Endothelial cell of umbilical vein (primary cell): ENCODE measurements around the gene C15orf40. TPM values are rescaled to one million over a fixed set of nuclear protein-coding genes. Genes with fewer than 3 reads are reported as not detected.

Experiments
- BruUV-seq: library from RNA; stranded (reverse); fragments of 400-500 nt; replicated peaks from 2 replicates; lab custom pipeline; 2021; lab: Mats Ljungman, UMichigan
- CTCF ChIA-PET: fragments of 300-600, 350-600 bp; sonication (Branson Sonifier 250); formaldehyde crosslinking; loops from one replicate; lab custom pipeline; 2021; ENCODE audit warnings: antibody characterized with exemption, inconsistent platforms; lab: Charles Lee
- POLR2A ChIA-PET: fragments of 300-600, 350-600 bp; sonication (Branson Sonifier 250); formaldehyde crosslinking; loops from one replicate; lab custom pipeline; 2021; ENCODE audit warnings: antibody characterized with exemption, inconsistent platforms; lab: Charles Lee
- DNase-seq: peaks from one replicate; pipeline ENCODE4 v3.0.0-alpha.2; 2011; ENCODE audit warnings: low read depth, low spot score
- FAIRE-seq: peaks from 2 replicates; lab custom pipeline; 2011; peaks lifted over from hg19 to GRCh38; lab: Jason Lieb, UNC
- H2AFZ ChIP-seq: 2 replicates; pipeline ENCODE4 v1.6.0; 2012; ENCODE audit warnings: low read depth, low read length, control low read depth, inconsistent platforms
- H3K27ac ChIP-seq: 2 replicates; pipeline ENCODE4 v1.5.1; 2011; ENCODE audit warnings: low read depth, mild to moderate bottlenecking, control low read depth, low read length, moderate library complexity; ENCODE audit not compliant: insufficient read depth
- H3K27me3 ChIP-seq, 2 experiments: 2 replicates each; pipeline versions ENCODE4 v1.6.0 to v1.6.1; 2011; ENCODE audit warnings: low read length in 2 of 2, mixed read lengths in 1 of 2; ENCODE audit not compliant: control insufficient read depth in 2 of 2, insufficient read depth in 2 of 2
- H3K36me3 ChIP-seq, 2 experiments: 2 replicates in 1 of 2; 3 replicates in 1 of 2; pipeline ENCODE4 v1.5.1; 2011; ENCODE audit warnings: low read length in 2 of 2, mild to moderate bottlenecking in 1 of 2, moderate library complexity in 1 of 2; ENCODE audit not compliant: control insufficient read depth in 2 of 2, insufficient read depth in 2 of 2; ENCODE audit errors: extremely low read depth in 1 of 2
- H3K4me1 ChIP-seq: 3 replicates; pipeline ENCODE4 v1.5.1; 2011; ENCODE audit warnings: mild to moderate bottlenecking, low read length; ENCODE audit not compliant: control insufficient read depth, insufficient read depth; ENCODE audit errors: extremely low read depth
- H3K4me2 ChIP-seq: 2 replicates; pipeline ENCODE4 v1.6.1; 2011; ENCODE audit warnings: low read length, control low read depth, mixed read lengths; ENCODE audit not compliant: insufficient read depth
- H3K4me3 ChIP-seq, 3 experiments: fragments of 200-600 bp in 1 of 3; sonication (generic), shearing (Covaris generic) in 1 of 3; replicated peaks in 1 of 3; 2 replicates each; pipeline ENCODE4 v1.5.1; 2011 to 2016; ENCODE audit warnings: control low read depth in 3 of 3, low read length in 3 of 3, mild to moderate bottlenecking in 2 of 3, inconsistent platforms in 1 of 3, low read depth in 1 of 3, moderate library complexity in 1 of 3; ENCODE audit not compliant: insufficient read depth in 1 of 3
- H3K79me2 ChIP-seq: 2 replicates; pipeline ENCODE4 v1.6.0; 2012; ENCODE audit warnings: low read length, inconsistent platforms; ENCODE audit not compliant: control insufficient read depth, insufficient read depth
- H3K9ac ChIP-seq: replicated peaks from 2 replicates; pipeline ENCODE3; 2011; ENCODE audit warnings: low read length, control low read depth; ENCODE audit not compliant: insufficient read depth; ENCODE audit errors: extremely low read depth
- H3K9me1 ChIP-seq: replicated peaks from 3 replicates; pipeline ENCODE4 v1.6.0; 2011; ENCODE audit warnings: mild to moderate bottlenecking, low read length; ENCODE audit not compliant: control insufficient read depth, insufficient read depth; ENCODE audit errors: extremely low read depth
- H3K9me3 ChIP-seq: replicated peaks from 2 replicates; pipeline ENCODE4 v1.5.1; 2012; ENCODE audit warnings: low read length, inconsistent platforms; ENCODE audit not compliant: control insufficient read depth, insufficient read depth
- H4K20me1 ChIP-seq: replicated peaks from 2 replicates; pipeline ENCODE3; 2011; ENCODE audit warnings: mild to moderate bottlenecking, low read length; ENCODE audit not compliant: control insufficient read depth, insufficient read depth; ENCODE audit errors: extremely low read depth
- CTCF ChIP-seq, 2 donors: IDR thresholded peaks; 1 replicate in 1 of 2; 2 replicates in 1 of 2; pipeline ENCODE4 v1.5.1; 2011; ENCODE audit warnings: low read length in 2 of 2, mild to moderate bottlenecking in 2 of 2, moderate library complexity in 2 of 2, control low read depth in 1 of 2, inconsistent platforms in 1 of 2, low read depth in 1 of 2; ENCODE audit not compliant: insufficient read depth in 1 of 2; ENCODE audit errors: extremely low read depth in 1 of 2
- EZH2 ChIP-seq: IDR thresholded peaks from 2 replicates; pipeline ENCODE4 v1.6.1; 2012; ENCODE audit warnings: borderline replicate concordance, low read depth, mild to moderate bottlenecking, moderate library complexity, low read length, inconsistent platforms; ENCODE audit not compliant: severe bottlenecking
- FOS ChIP-seq: IDR thresholded peaks from 2 replicates; pipeline ENCODE4 v1.6.1; 2011; ENCODE audit warnings: mild to moderate bottlenecking, low read length, moderate library complexity, borderline replicate concordance; ENCODE audit not compliant: insufficient read depth
- GATA2 ChIP-seq: IDR thresholded peaks from 2 replicates; pipeline ENCODE4 v1.7.0; 2011; ENCODE audit warnings: low read depth, mild to moderate bottlenecking, moderate library complexity, mixed read lengths, low read length; ENCODE audit not compliant: insufficient read length, insufficient read depth
- JUN ChIP-seq: IDR thresholded peaks from 2 replicates; pipeline ENCODE4 v1.6.1; 2011; ENCODE audit warnings: borderline replicate concordance, low read depth; ENCODE audit not compliant: insufficient read length, insufficient read depth
- MAX ChIP-seq: IDR thresholded peaks from 2 replicates; pipeline ENCODE4 v1.6.1; 2011; ENCODE audit not compliant: insufficient read depth, insufficient read length
- MYC ChIP-seq: IDR thresholded peaks from one replicate; pipeline ENCODE4 v1.6.1; 2011; ENCODE audit warnings: mild to moderate bottlenecking, low read depth, low read length
- POLR2A ChIP-seq: IDR thresholded peaks from 2 replicates; pipeline ENCODE4 v1.6.1; 2012; ENCODE audit warnings: low read depth, mild to moderate bottlenecking, control low read depth, low read length
- POLR2AphosphoS5 ChIP-seq: IDR thresholded peaks from 2 replicates; pipeline ENCODE4 v1.6.1; 2012; ENCODE audit warnings: low read depth, mild to moderate bottlenecking, control low read depth, low read length, moderate library complexity; ENCODE audit not compliant: insufficient read depth
- dilution Hi-C: fragments of 300-500 bp; cut with MboI; formaldehyde crosslinking; loops from one replicate; pipeline ENCODE4 v1.15.0; 2019; ENCODE audit warnings: low sequenced_read_pairs; ENCODE audit not compliant: extremely low pct_ligation_motif_present
- intact Hi-C: fragments of 100-400 bp; cut with micrococcal nuclease; formaldehyde crosslinking; loops from one replicate; pipeline ENCODE4 v1.10.0; 2022
- polyA plus RNA-seq, 4 experiments: library from polyadenylated mRNA; depleted of rRNA in 3 of 4; stranded (reverse) in 3 of 4; unstranded in 1 of 4; fragments of >200 nt; gene quantifications; 2 replicates each; pipeline versions ENCODE4 v1.2.1 to v1.2.3, GENCODE V29; 2011 to 2012; ENCODE audit warnings: missing spikeins in 1 of 4
- total RNA-seq: library from RNA; stranded (reverse); gene quantifications from 2 replicates; pipeline ENCODE4 v1.2.3, GENCODE V29; 2021

Gene C15orf40
- total and polyA plus RNA-seq, 2 donors (not counting 3 experiments of a cell fraction or from before 2014, with no cell fraction given), result 15.4 to 27.9 TPM

- no peak overlapping the region for H3K4me2 ChIP-seq
- intact Hi-C loops, result no loop called here
- H3K27ac ChIP-seq, result no peak overlapping the region
- no peaks in the 10 kb centered on the region for H3K9me1 ChIP-seq
- H3K4me1 ChIP-seq, result peaks cover 11% of the 10 kb centered on the region
- H3K36me3 ChIP-seq, result peaks cover 0 to 6% of the 10 kb centered on the region in 2 experiments
- DNase-seq, result no peak
- peaks cover 68% of the 10 kb centered on the region for H3K79me2 ChIP-seq
- peaks cover 12% of the 10 kb centered on the region for H4K20me1 ChIP-seq
- FAIRE-seq, result no peak
- ChIA-PET POLR2A (no interaction called here), CTCF (interaction anchor here (1.3 to 1.6 kb wide), 2 partner anchors 10 to 151 kb away, joined by 3 to 5 read pairs; partner anchors contain the start of gene BTBD1)
- TF ChIP-seq CTCF (IDR thresholded peaks at IDR 0.05; ENCODE audit: extremely low read depth in 1 of 2, insufficient read depth in 1 of 2, low read depth in 1 of 2, low read length in 2 of 2) (no peak), POLR2AphosphoS5 (no peak), GATA2 (no peak), POLR2A (no peak), EZH2 (no peak), MAX (no peak), JUN (no peak), MYC (no peak), FOS (no peak)
- no peak overlapping the region for H3K4me3 ChIP-seq
- H3K9me3 ChIP-seq, result no peaks in the 10 kb centered on the region
- no peak overlapping the region for H3K9ac ChIP-seq
- no TSS peak for BruUV-seq
- dilution Hi-C loops, result no loop called here
- H3K27me3 ChIP-seq, result no peaks in the 10 kb centered on the region
- H2AFZ ChIP-seq, result no peak overlapping the region
Observed at GRCh38 chr15:83057002-83057401, 45.6 kb upstream of the C15orf40 start.
